Measurements from ENCODE around the gene CCL3.
"Not testable (repeated sequence)": the region's sequence is repeated elsewhere in the genome, so short reads cannot be mapped to it uniquely, and the experiment has no call there.

Gene CCL3

GRCh38 chr17:36106493-36106835 lies 16.5 kb upstream of the CCL3 start:
- no peak overlapping the region for H3K4me3 ChIP-seq (ENCODE audit: low read depth, low read length)
- in situ Hi-C loops (cut with HindIII; ENCODE audit: low sequenced_read_pairs), result no loop called here
- TF ChIP-seq, protein P1, sequence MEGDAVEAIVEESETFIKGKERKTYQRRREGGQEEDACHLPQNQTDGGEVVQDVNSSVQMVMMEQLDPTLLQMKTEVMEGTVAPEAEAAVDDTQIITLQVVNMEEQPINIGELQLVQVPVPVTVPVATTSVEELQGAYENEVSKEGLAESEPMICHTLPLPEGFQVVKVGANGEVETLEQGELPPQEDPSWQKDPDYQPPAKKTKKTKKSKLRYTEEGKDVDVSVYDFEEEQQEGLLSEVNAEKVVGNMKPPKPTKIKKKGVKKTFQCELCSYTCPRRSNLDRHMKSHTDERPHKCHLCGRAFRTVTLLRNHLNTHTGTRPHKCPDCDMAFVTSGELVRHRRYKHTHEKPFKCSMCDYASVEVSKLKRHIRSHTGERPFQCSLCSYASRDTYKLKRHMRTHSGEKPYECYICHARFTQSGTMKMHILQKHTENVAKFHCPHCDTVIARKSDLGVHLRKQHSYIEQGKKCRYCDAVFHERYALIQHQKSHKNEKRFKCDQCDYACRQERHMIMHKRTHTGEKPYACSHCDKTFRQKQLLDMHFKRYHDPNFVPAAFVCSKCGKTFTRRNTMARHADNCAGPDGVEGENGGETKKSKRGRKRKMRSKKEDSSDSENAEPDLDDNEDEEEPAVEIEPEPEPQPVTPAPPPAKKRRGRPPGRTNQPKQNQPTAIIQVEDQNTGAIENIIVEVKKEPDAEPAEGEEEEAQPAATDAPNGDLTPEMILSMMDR (IDR thresholded peaks at IDR 0.05; ENCODE audit: low read depth, low read length), result no peak
- no peak for DNase-seq (ENCODE audit: low read depth, low spot score)

DNA sequence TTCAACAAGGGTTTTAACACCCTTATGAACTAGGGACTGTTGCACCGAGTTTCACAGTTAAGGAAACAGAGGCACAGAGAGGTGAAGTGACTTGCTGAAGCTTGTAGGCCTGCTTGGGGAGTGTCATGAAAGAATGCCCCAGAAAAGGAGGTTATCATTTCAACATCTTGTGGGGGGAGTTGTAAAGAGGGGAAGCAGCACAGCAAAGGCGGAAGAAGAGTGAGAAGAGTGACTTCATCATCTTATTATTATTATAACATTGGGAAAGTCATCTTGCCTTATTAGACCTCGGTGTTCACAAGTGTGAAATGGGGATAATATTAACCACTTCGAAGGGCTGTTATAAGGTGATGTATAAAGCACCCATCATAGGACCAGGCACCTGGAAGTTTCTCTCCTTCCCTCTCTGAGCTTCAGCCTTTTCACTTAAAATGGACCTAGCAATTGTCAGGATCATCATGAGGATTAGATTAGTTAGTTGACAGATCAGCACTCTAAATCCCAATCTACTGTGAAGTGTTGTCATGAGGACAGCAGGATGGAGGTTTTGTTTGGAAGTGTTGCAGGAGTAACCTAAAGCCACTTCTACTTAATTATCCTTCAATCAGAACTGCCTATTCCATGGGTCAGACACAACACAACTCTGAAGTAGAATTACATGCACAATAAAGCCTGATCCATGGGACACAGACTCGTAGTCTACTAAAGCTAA lies 16.0 kb upstream of the CCL3 start:
- TF ChIP-seq, protein P1 (IDR thresholded peaks at IDR 0.05; ENCODE audit: low read depth, low read length), result no peak
- no peak overlapping the region for H3K4me3 ChIP-seq (ENCODE audit: low read depth, low read length)
- in situ Hi-C loops (cut with HindIII; ENCODE audit: low sequenced_read_pairs), result no loop called here
- DNase-seq (ENCODE audit: low read depth, low spot score), result no peak

DNA sequence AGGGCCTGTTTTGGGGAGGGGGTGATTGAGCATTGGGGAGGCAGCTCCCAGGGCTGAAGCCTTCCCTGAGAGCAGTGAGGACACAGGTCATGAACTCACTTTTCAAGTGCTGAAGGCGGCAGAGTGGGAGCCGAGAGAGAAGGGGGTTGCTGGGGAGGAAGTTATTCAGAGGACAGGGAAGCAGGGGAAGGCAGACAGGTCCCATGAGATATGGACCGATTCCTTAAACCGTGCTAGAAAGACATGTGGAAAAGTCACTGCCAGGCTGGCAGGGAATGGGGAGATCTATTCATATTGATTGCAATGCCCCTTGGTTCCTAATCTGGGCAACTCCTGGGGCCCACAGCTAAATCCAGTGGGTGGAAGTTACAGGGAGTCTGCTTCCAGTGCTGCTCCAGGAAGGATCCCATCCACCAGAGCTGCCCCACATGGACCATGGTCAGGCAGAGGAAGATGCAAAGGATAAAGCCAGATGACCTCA lies 14.8 kb upstream of the CCL3 start:
- H3K4me3 ChIP-seq (ENCODE audit: low read depth, low read length), result no peak overlapping the region
- no peak for DNase-seq (ENCODE audit: low read depth, low spot score)
- TF ChIP-seq, protein P1 (IDR thresholded peaks at IDR 0.05; ENCODE audit: low read depth, low read length), result no peak
- in situ Hi-C loops (cut with HindIII; ENCODE audit: low sequenced_read_pairs), result no loop called here

DNA sequence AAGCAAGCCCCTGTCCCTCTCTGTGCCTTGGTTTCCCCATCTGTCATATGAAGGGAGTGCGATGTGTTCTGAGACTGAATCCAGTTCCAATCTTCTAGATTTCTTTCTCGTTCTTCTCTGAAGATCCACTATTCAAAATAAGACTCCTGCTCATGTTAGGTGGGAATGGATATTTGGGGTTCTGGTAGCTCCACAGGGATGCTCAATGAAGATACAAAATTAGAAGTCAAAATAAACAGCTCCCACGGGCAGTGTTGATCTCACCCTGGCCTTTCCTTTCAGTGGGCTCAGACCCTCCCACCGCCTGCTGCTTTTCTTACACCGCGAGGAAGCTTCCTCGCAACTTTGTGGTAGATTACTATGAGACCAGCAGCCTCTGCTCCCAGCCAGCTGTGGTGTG lies 14.3 kb upstream of the CCL3 start:
- DNase-seq (ENCODE audit: low read depth, low spot score); in situ Hi-C loops (cut with HindIII; ENCODE audit: low sequenced_read_pairs); H3K4me3 ChIP-seq (ENCODE audit: low read depth, low read length): not testable (repeated sequence)

DNA sequence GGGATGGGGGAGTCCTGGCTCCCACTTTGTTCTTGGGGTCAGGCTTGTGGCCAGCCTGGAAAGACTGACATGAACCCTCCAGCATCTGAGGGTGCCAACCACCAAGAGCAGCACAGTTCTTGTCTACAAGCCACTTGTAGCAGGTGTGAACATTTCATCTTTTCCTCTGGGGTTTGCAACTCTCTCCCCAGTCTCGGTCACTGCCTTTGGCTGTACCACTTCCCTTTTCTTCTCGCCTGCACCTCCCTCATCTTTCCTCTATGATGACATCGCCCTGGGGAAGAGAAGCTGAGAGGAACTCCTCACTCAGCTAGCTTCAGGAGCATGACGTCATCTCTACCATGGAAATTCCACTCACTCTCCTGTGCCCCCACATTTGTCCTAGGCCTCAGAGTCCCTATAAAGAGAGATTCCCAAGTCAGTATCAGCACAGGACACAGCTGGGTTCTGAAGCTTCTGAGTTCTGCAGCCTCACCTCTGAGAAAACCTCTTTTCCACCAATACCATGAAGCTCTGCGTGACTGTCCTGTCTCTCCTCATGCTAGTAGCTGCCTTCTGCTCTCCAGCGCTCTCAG lies 13.5 kb upstream of the CCL3 start, which contains the start of gene CCL4:
CCL4 (plus strand) TSS at position 427 of the 575 bp plus-strand sequence; CDS start at position 506, 79 bp downstream.
- H3K4me3 ChIP-seq (ENCODE audit: low read depth, low read length); DNase-seq (ENCODE audit: low read depth, low spot score); in situ Hi-C loops (cut with HindIII; ENCODE audit: low sequenced_read_pairs): not testable (repeated sequence)

- DNase-seq (ENCODE audit: low read depth, low spot score); in situ Hi-C loops (cut with HindIII; ENCODE audit: low sequenced_read_pairs); H3K4me3 ChIP-seq (ENCODE audit: low read depth, low read length): not testable (repeated sequence)
Observed at GRCh38 chr17:36099004-36099403, 9.1 kb upstream of the CCL3 start.

DNA sequence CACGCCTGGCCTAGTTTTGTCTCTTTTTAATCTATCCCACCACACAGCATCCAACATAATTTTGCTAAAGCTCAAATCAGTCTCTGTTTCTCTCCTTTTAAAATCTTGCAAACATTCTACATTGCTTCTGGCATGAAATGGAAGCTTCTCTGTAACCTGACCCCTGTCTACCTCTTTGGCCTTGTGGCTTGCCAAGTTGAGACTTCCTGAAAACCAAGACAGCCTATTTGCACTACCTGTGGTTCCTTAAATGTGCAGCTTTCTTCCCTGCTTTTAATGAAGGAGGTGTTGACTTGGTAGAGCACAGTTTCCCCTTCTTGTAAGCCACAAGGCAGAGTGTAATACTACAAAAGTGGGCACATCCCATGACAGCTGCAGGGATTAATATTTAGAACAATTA lies 6.0 kb upstream of the CCL3 start:
- TF ChIP-seq, protein P1 (IDR thresholded peaks at IDR 0.05; ENCODE audit: low read depth, low read length), result no peak
- no peak for DNase-seq (ENCODE audit: low read depth, low spot score)
- H3K4me3 ChIP-seq (ENCODE audit: low read depth, low read length), result no peak overlapping the region
- in situ Hi-C loops (cut with HindIII; ENCODE audit: low sequenced_read_pairs), result no loop called here

DNA sequence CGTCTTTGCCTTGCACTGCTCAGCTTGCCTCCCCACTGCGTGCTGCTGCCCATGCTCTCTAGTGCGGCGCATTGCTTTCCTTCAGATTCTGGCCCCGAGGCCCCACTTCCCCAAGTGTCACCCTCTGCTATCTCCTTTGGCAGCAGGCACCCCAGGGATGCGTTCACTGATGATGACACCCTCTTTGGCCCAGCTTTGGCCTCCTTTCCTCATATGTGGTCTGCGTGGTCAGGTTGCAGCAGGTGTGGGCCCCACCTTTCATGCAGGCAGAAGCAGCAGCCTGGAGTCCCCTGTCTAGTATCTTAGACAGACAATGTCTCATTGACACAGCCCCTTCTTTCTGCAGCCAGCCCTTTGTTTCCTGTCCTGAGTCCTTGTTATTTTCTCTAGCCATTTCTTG lies 4.8 kb upstream of the CCL3 start:
- no peak overlapping the region for H3K4me3 ChIP-seq (ENCODE audit: low read depth, low read length)
- TF ChIP-seq, protein P1 (IDR thresholded peaks at IDR 0.05; ENCODE audit: low read depth, low read length), result no peak
- in situ Hi-C loops (cut with HindIII; ENCODE audit: low sequenced_read_pairs), result no loop called here
- DNase-seq (ENCODE audit: low read depth, low spot score), result no peak
